LNCAP (cell line): ENCODE results near the gene PILRA.

Experiments used
- CTCF ChIP-seq: fragments of 450-650 bp; IDR thresholded peaks from 2 replicates; pipeline ENCODE4 v1.5.1; 2017; ENCODE audit warnings: mild to moderate bottlenecking

The PILRA gene

GRCh38 chr7:100351657-100352058, 21.6 kb upstream of the PILRA start:
- no peak for TF ChIP-seq CTCF

GRCh38 chr7:100352984-100353684, 20.2 kb upstream of the PILRA start:
- no peak for TF ChIP-seq CTCF

DNA sequence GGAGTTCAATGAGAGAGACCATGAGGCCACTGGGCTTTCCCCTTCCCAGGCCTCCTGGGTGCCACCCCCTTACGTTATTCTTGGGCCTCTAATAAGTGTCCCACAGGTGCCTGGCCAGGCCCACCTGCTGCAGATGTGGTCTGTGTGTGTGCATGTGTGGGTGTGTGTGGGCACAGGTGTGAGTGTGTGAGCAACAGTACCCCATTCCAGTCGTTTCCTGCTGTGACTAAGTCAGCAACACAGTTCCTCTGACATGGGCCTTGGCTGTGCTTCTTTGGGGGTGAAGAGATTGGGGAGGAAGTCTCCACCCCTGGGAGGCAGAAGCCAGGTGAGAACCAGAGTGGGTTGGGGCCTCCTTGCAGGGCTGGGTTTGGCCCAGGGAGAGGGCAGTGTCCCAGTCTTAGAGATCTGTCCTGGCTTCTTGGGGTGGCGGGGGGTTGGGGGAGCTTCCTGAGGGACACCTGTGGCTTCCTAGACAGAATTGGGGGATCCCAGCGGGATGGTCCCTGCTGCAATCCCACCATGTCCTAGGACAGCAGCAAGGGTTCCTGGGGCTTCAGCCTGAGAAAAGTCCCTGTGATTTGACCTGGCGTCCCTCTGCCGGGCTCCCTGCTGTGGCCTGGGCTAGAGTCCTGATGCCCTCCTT, 19.5 kb upstream of the PILRA start:
- TF ChIP-seq CTCF, result no peak

- TF ChIP-seq CTCF, result no peak
Measured at GRCh38 chr7:100356416-100357068, 16.7 kb upstream of the PILRA start.

DNA sequence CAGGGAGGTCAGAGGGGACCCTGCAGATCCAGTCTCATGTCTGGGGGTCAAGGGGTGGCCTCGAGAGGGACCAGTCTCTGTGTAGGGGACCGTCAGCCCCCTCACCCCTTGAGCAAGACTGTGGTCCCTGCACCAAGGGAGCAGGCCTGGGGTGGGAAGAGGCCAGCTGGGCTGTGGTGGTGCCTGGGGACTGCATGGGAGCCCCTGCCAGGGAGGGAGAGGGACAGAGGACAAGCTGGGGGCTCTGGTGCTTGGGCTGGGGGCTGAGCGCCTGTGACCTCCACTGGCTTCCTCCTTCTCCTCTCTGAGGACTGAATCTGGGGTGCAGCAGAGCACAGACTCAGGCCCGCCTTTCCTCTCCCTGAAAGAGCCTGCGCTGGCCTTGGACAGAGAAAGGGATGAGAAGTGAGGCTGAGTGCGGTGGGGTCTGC, 16.1 kb upstream of the PILRA start:
- TF ChIP-seq CTCF, result no peak

DNA sequence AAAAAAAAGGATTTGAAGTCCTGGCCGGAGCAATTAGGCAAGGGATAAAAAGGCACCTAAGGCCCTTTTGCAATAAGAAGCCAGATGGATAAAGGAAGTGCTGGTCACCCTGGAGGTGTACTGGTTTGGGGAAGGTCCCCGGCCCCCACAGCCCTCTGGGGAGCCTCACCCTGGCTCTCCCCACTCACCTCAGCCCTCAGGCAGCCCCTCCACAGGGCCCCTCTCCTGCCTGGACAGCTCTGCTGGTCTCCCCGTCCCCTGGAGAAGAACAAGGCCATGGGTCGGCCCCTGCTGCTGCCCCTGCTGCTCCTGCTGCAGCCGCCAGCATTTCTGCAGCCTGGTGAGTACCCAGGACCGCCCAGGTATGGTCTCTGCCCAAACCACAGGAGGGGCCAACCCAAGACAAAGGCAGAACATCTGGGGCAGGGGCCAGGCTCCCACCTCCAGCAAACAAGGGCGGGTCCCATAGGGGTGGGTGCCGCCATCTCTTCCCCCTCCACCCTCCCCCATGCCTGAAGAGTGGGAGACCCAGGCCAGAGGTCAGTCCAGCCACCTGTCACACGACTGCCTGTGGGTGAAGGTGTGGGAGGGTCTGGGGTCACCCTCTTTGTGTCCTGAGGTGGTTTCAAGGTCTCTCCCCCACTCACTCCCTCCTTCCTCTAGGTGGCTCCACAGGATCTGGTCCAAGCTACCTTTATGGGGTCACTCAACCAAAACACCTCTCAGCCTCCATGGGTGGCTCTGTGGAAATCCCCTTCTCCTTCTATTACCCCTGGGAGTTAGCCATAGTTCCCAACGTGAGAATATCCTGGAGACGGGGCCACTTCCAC, 15.0 kb upstream of the PILRA start, which contains the start of gene PILRB:
PILRB (plus strand) TSS at position 91 of the 830 bp plus-strand sequence; CDS start at position 277, 186 bp downstream.
- TF ChIP-seq CTCF, result no peak

GRCh38 chr7:100358857-100359212, 14.5 kb upstream of the PILRA start:
- no peak for TF ChIP-seq CTCF
